Lung microvascular endothelial cell (primary cell): ENCODE results near the gene ZEB2. TPM values are rescaled to one million over a fixed set of nuclear protein-coding genes. Genes with fewer than 3 reads are reported as not detected.
"Not testable (repeated sequence)": the region's sequence is repeated elsewhere in the genome, so short reads cannot be mapped to it uniquely, and the experiment has no call there.

ENCODE experiments used
- DNase-seq, 2 donors: peaks; one replicate each; pipeline versions ENCODE4 v3.0.0 to v3.0.0-alpha.2; 2010; ENCODE audit warnings: low read depth in 2 of 2
- total RNA-seq: library from RNA; depleted of rRNA; stranded (reverse); fragments of >200 nt; gene quantifications from 2 replicates; pipeline ENCODE4 v1.2.1, GENCODE V29; 2014

The ZEB2 gene
- total RNA-seq, 1 donor from 2014 or later: 0.60 TPM

DNA sequence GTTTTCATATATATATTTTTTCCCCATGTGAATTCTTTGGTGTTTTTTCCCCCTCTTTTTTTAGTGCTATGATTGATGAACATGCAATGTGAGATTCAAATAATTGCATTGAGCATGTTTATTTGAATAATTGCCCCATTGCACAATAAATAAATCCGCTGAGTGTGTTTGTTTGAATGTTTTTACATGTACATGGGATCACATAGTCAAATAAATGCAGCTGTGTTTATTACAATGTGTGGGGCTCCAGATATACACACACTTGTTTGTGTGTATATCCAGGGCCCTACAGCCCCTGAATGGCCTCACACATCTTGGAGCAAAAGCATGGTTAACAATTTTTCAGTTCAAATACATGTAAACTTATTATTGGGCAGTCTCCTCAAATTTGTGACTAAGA is 134.5 kb downstream of the ZEB2 start:
- DNase-seq: no peak

DNA sequence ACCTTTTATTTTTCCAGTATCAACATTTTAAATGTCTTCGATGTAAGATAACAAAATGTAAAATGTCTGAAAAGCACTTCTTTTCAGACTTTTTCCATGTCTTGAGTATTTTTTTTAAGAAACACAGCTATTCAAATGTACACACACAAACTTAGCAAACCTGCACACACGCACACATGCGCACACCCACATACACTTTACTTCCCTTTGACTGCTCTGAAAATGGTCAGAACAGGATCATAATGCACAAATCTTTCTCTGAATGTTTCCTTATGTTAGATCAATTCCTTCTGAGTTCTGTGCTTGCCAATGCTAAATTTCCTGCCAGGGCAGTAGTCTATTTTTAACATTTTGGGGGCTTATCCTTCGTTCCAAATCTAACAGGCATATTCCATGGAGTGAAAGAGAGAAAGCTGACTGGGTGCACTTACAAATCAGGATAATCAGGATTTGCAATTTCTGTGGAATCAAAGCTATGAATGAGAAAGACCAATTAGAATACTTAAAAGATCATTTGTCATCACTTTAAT is 136.3 kb downstream of the ZEB2 start:
- DNase-seq: no peak

DNA sequence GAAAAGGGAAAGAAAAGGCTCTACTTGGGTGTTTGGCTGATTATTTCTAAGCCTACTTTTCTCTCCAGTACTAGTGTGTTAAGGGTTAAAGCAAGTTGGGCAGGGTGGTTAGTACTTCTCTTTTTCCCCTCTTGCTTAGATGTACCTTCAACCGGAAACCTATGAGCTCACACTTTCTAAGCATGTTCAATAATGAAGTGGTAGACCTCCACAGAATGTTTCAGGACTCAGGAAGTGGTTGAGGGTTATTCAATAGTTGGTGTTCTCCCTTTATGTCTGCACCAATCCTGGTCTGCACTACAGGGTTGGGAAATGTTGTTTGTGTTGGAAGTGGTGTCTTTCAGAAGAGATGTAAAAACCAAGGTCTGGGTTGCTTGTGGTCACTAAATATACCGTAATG is 137.1 kb downstream of the ZEB2 start:
- DNase-seq: no peak

DNA sequence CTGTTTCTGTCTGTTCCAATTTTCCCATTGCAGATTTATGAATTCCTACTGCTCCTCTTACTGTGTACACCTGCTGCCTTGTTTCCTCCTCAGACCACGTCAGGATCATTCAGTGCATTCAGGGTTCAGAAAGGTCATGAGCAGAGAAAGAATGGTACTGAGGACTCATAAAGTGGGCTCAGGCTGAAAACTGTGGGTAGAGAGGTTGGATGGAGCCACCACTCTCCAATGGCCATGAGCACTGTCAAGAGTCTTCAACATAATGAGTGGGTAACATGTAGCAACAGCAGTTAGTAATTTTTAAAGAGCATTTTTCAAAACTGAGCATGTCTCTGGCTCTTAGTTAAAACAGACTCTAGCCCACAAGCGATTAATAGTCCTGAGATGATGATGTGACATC is 138.2 kb downstream of the ZEB2 start:
- DNase-seq: no peak

DNA sequence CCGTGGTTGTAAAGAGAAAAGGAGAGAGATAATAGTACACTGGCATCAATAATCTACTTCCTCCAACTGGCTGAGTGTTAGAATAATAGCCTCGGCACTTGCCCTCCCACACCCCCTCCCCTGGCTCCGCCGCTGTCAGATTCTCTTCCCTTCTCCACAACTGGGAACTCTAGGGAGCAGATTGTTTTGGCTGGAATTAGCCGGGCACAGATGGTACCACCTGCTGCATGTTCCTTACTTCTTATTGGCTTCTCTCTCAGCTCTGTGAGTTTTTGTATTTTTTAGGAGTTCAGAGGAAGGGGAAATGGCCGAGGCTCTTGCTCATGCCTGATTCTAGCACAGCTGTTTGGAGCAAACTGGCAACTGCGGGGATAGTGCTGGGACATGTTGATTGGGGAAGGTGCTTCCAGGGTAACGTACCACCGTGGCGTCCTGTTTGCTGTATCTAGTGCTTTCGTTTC is 140.0 kb downstream of the ZEB2 start:
- peak; percentile 57 to 65 for DNase-seq

DNA sequence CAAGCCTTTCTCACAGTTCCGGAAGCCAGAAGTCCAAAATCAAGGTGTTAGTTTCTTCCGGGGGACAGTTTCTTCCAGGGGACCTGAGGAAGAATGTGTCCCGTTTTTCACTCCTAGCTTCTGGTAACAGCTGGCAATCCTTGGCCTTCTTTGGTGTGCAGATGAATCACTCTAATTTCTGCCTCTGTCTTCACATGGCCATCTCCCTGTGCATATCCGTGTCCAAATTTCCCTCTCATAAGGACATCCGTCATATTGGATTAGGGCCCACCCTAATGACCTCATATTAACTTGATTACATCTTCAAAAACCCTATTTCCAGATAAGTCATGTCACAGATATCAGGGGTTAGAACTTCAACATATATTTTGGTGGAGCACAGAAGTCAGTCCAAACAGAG is 141.4 kb downstream of the ZEB2 start:
- no peak for DNase-seq

DNA sequence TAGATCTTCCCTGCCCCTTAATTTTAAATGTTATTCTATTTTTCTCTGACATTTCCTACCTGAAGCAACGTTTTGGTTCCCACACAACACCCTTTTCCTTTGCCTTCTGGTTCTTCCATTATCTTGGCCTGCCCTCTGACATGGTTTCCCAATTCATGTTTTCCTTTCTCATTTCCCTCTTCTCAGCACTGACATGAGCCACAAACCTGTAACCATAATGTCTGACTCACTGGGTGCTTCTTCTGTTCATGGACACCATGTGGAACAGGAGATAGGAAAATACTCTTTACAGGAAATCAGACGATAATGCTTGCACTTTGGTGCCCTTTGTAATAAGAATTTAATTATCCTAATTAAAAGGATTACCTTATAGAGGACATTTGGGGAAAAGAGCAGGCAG is 142.0 kb downstream of the ZEB2 start:
- peak; percentile 25 to 51 for DNase-seq

DNA sequence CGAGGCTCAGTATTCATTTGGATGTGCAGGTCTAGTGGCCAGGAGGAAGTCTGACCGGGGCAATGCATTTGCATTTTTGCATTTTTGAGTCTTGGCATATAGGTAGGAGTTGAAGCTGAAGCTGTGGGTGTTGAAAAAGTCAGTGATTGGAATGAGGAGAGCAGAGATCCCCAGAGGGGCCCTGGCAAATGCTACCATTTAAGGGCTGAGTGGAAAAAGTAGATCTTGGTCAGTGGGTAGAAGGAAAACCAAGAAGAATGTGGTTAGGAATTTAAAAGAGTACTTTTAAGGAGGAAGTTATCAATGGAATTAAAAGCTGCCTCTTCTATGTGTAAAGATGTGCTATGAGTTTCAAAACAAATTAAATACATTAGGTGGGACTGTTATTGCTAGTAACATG is 143.0 kb downstream of the ZEB2 start:
- DNase-seq: no peak

DNA sequence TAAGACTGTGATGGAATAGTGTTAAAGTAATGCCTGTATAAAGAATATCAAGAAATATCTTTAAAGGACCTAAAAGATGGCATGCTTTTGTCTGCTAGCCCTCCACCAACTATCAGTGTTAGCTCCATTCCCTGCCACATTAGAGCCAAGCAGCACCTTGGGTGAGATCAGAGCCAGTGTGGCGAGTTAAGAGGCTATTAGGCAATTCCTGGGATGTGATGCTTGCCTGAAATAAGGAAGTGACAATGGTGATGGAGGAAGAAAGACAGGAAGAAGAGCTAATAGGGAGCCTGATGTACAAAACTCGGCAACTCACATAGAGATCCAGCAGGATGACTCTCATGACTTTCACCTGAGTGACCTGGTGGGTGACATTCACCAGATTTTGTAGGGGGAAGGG is 143.5 kb downstream of the ZEB2 start:
- no peak for DNase-seq

DNA sequence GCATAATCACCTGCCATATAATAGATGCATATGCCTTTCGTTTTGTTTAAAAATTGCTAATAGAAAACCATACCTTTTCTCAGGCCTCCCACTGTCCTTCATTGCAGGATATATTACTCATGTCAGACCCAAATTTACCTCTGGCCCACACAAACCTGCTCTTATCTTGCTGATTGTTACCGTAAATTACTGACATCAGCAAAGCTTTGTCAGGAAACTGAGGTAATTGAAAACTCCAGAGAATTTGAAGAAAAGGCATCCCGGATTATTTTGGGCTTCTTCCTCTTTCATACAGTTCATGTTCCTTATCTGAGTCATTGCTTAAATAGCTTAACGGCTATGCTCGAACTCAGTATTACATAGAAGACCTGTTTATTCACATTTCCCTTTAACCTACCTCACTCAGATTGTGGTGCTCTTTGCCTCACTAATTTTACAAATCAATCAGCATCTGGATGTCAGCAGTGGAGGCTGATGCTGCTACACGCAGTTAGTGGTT is 145.7 kb downstream of the ZEB2 start:
- DNase-seq: peak in 1 of 2 donors; percentile 18

DNA sequence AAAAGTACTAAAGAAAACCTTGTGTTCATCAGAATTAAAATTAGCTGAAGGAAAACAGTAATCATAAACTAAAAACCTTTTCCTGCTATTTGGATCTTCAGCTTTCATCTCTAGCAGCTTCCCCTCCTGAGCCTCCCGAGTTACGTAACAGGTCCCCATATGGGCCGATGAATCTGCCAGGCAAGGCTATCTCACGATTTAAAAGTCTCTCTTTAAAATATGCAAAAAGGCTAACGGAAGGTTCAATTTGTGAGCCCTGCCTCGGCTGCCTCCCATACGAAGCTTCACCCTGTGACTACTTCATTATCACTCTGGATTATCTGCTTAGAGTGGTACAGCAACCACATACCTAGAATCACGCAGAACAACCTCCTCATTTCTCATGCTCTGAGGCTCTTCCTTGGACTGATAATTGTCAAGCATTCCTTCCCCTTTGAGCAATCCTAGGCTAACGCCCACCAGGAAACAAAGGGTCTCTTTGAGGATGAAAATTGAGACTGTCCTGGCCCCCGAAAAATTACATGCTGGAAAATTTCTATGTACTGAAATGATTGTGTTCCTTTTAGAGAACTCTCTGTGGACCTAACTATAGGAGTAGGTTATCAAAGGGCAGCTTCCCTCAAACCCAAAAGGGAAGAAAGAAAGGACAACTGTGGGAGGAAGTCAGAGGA is 147.4 kb downstream of the ZEB2 start:
- no peak for DNase-seq

DNA sequence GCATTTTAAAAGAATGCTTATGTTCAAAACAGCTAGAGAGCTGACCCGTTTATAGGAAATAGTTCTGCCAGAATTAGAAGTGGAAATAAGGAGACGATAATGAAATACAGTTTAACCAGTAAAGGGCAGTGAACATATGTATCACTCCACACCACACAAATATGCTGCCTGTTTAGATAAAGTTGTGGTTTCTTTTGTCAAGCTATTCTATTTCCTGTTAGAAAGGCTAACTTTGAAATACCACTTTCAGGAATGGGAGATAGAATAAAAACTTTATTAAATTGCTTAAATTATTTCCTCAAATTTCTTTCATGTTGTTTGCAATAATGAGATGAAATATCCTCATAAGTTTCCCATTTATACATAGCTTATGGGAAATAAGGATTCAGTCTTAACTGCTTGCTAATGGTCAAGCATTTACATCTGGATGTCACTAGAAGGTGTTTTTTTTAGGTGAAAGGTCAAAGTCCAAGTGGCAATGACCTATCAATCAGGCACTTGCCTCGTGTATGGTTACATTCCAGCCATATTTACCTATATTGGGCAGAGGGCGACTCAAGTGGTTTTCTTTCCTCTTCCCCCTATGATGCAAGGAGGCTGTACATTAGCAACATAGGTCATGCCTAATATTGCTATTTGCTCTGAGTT is 148.9 kb downstream of the ZEB2 start:
- peak in 1 of 2 donors; percentile 54 for DNase-seq

DNA sequence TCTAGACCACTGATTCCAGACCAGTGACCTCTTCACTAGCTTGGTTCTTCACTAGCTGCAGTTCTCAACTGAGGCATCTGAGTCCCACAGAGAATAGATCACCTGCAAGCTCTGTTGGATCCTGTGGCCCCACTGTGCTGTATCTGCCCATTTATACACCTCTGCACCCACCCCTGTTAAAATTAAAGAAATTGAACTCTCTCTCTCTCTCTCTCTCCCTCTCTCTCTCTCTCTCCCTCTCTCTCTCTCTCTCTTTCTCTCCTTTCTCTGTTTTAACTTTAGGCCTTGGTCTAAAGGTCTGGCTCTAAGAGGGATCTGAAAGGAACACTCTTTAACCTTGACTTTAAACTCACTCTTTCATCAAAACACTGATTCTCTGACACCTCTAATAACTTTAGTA is 150.5 kb downstream of the ZEB2 start:
- DNase-seq: no peak

DNA sequence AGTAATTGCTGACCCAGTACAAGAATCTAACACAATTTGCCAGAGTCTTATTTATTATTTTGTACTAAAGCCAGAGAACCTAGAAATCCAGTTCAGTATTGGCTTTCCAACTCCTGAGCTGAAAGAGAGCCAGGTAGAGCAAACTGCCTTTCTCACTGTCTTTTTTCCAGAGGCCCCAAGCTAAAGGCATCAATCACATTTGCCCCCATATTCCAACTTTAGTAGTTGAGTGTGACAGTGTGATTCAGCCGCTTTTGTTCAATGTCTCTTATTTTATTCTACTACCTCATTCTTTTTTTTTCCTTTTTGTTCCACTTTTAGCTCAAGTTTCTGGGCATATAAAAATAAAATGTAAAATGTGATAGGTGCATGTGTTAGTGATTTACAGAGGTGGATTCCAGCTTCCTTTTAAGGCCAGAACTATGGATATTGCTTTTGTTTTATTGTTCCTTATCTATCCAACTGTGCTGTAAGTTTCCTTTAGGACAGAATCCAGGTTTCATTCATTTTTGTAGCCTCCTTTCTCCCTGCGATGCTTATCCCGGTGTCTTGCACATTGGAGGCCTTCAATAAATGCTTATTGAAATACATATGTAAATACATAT is 153.0 kb downstream of the ZEB2 start:
- no peak for DNase-seq

DNA sequence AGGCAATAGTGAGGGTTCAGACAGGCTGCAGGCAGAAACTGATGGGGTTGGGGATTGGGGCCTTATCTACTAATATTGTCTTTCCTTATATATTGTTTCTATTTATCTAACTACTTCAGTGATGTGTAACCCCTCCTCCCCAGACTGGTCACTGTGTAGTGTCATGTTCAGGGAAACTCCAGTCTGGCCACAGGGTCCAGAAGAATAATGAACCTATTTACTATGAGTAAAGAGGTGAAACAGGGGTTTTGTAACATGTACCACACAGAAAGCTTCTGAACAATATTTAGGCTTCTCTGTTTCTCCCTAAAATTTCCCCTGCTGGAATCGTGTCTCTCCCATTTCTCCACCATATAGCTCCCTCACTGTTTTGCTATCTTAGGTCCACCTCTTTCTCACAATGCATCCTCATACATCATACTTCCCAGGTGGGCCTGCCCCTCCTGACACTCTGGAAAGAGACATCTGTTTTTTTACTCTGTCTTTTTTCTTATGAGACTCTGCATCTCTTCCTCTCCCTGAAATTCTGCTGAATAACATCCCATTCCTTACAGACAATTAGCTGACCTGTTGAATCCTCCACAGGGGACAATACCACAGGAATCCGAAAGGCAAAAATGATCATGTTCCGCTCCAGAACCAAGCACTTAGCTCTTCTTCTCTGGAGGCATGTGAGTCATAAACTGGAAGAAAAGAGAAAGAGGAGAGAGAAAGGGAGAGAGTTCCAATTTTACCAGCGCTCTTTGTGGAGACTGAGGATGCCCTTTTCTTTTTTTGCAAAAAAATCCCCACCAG is 154.8 kb downstream of the ZEB2 start:
- peak in 1 of 2 donors; percentile 34 for DNase-seq

DNA sequence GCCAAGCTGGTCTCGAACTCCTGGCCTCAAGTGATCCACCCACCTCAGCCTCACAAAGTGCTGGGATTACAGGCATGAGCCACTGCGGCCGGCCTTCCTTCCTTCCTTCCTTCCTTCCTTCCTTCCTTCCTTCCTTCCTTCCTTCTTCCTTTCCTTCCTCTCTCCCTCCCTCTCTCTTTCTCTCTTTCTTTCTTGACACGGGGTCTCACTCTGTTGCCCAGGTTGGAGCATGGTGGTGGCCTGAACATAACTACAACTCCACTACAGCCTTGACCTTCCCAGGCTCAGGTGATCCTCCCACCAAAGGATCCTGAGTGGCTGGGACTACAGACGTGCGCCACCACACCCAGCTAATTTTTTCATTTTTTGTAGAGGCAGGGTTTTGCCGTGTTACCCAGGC is 155.7 kb downstream of the ZEB2 start:
- not testable (repeated sequence) for DNase-seq

DNA sequence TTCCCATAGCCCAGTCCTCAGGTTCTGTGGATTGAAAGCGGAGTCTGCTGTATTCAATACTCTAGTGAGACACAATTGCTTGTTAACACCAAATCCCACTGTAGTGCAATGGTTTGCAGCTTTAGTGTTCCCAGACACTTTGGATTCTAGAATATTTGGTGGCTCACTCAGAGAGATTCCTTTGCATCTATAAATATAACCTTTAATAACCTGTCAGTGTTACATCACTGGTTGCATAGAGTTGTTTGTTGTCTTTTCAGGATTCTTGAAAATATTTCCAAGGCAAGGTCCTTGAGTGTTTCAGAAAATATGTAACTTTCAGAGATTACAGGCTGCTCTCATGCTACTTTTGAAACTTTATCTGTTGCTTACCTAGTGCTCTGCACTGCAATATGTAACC is 157.5 kb downstream of the ZEB2 start:
- DNase-seq: no peak

DNA sequence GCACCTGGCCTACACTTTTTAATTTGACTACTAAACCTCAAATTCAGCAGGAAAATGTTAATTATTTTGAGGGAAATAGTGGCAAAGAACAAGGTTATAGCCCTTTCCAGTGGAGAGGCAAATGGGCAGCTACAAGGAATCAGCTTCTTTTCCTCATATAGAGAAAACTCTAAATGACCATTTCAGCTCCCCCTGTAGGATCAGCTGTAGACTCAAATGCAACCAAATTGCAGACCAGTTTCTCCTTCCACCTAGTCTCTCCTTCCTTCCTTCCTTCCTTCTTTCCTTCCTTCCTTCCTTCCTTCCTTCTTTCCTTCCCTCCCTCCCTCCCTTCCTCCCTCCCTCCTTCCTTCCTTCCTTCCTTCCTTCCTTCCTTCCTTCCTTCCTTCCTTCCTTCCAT is 158.2 kb downstream of the ZEB2 start:
- no peak for DNase-seq

DNA sequence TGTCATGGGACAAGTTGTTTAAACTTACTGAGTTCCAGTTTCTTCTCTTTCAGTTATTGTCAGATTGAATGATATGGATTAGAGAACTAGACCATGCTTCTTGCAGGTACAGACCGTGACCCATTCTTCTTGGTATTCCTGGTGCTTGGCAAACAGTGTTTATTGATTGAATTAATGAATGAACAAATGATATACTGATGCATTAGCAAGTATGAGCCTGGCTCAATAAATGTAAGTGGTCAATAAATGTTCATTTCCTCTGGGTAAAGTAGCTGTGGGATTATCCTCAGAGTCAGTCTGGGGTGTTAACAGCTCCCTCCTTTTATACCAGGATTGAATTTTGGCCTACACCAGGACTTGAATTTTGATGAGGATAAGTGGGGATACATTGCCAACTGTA is 160.2 kb downstream of the ZEB2 start:
- no peak for DNase-seq

DNA sequence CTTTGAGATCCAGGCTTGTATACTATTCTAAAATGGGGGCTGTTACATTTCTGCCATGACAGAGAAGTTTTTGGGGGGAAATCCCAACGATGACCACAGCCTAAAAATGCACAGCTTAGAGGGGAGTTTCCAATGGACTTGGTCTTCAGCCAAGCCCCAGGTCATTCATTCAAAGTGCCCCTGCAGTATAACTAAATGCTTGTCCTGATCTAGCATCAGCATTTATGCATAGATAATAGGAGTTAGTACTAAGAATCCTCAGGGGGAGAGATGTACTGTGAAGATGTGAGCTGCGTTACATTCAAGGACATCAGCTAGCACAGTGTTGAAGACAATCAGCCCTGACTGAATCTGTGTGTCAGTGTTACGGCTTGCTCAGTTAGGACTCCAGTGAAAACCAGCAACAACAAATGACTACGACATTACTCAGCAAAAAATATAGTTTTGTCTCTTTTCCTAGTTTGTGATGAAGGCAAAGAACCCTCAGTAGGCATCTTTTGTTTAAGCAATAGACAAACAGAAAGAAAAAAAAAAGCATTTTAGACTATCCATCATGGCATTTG is 160.9 kb downstream of the ZEB2 start:
- peak; percentile 5 to 75 for DNase-seq

DNA sequence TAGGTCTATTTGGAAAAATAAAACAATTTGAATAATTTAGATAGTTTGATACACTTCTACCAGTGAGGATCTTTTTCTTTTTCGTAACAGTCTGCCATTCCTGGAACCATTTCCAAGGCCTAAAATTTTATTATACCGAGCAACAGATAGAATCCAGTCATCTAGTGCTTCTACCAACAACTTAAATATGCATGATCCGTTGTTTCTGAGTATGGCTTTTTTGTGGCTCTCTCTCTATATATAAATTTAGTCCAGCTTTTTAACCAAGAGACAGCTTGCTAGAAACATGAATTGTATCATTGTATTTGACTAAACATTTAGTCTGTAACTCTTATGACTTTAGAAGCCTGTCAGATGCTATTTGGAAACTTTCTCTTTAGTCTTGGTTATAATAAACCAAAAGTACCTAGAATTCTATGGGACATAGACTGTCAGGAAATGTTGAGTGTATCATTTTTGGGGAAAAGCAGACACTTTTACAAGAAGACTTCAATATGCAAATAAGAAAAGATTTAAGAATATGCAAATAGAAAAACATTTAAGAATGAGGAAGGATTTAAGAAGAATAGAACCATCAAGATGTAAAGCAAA is 161.4 kb downstream of the ZEB2 start:
- DNase-seq: no peak
